GM19193 (cell line): ENCODE measurements around the gene HMGN4.

Experiments used
- POLR2A ChIP-seq: IDR thresholded peaks from 4 replicates; pipeline ENCODE4 v1.6.1; 2011; ENCODE audit not compliant: insufficient read depth, insufficient read length; ENCODE audit errors: extremely low read depth

HMGN4 gene

GRCh38 chr6:26519359-26519758, 18.8 kb upstream of the HMGN4 start:
- no peak for TF ChIP-seq POLR2A

GRCh38 chr6:26520237-26520849, 17.8 kb upstream of the HMGN4 start:
- no peak for TF ChIP-seq POLR2A

DNA sequence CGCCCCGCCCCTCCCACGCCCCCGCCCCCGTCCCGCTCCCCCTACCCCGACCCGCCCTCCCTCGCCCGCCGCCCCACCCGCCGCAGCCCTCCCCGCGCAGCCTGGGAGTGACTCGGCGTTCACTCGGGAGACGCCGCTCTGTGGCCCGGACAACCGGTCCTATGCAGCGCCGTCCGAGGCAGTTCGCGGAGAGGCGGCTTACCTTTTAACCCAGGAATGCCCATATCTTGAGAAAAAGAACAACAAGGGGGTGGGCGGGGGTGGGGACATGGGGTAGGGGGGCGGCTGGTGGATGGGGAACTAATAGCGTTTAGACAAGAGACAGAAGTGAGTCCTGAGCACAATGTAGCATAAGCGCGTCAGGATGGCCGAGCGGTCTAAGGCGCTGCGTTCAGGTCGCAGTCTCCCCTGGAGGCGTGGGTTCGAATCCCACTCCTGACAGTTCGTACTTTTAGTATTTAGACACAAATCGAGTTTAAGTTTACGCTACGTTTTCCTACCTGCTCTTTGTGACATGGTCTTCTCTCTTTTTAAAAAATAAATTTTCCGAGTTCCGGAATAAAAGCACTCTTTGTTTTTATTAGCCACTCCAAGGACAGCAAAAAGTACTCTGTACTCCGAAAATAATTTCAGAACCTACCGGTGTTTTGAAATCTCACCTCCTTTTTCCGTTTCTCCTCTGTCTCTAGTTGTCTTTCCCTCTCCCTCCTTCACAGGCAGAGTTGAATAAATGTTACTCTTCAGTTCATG, 17.1 kb upstream of the HMGN4 start:
- peak; percentile 51 for TF ChIP-seq POLR2A

DNA sequence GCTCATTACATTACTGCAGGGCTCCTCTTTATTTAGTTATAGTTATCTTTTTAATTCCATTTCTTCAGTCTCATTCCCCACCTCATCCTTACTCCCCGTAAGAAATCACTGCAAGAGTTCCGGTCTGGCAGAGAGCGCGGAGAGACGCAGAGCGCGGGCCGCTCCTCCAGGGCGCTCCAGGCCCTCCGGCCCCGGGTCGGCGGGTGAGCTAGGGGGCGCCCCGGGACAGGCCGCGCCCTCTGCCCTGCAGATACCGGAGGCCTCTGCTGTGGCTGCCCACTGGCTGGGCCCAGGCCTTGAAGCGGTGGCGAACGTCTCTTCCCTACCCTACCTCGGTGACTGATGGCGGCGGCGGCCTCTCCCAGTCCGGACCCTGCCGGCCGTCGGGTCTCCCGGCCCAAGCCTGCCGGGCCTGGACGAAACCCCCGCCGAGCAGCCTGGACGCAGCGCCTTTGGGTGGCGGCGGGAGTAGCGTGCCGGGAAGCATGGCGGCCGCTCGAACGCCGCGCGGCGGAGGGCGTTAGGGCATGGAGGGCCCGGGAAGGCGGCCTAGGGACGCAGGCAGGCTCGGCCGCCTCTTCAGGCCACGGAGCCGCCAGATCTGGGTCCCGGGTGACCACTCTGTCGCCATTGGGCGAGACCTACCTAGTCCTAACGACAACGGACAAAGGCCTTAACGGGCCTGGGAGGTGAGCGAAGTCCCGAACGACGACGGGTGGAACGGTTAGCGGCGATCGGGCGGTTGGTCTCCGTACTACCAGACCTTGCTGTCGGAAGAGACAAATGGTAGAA, 16.4 kb upstream of the HMGN4 start:
- peak; percentile 77 for TF ChIP-seq POLR2A

GRCh38 chr6:26524722-26525370, 13.3 kb upstream of the HMGN4 start:
- TF ChIP-seq POLR2A, result no peak

DNA sequence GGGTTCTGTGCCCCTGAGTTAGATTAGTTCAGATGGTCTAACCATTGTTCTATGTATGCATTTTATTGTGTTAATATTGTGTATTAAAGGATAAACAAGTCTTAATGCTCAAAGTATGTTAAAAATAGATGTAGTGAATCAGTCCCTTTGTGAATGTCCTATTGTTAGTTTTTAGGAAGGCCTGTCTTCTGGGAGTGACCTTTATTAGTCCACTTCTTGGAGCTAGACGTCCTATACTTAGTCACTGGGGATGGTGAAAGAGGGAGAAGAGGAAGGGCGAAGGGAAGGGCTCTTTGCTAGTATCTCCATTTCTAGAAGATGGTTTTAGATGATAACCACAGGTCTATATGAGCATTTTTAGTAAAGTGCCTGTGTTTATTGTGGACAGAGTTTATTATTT, 12.3 kb upstream of the HMGN4 start:
- TF ChIP-seq POLR2A, result no peak

GRCh38 chr6:26526928-26527327, 11.2 kb upstream of the HMGN4 start:
- no peak for TF ChIP-seq POLR2A

DNA sequence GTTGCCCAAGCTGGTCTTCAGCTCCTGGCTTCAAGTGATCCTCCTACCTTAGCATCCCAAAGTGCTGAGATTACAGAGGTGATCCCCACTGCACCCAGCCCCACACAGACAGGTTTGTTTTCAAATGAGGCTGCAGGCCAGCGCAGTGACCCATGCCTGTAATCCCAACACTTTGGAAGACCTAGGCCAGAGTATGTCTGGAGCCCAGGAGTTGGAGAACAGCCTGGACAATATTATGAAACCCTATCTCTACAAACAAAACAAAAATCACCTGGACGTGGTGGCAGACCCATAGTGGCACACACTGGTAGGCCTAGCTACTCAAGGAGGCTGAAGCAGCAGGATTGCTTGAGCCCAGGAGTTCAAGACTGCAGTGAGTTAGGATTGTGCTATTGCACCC, 8.0 kb upstream of the HMGN4 start:
- no peak for TF ChIP-seq POLR2A

GRCh38 chr6:26531897-26532296, 6.3 kb upstream of the HMGN4 start:
- no peak for TF ChIP-seq POLR2A

DNA sequence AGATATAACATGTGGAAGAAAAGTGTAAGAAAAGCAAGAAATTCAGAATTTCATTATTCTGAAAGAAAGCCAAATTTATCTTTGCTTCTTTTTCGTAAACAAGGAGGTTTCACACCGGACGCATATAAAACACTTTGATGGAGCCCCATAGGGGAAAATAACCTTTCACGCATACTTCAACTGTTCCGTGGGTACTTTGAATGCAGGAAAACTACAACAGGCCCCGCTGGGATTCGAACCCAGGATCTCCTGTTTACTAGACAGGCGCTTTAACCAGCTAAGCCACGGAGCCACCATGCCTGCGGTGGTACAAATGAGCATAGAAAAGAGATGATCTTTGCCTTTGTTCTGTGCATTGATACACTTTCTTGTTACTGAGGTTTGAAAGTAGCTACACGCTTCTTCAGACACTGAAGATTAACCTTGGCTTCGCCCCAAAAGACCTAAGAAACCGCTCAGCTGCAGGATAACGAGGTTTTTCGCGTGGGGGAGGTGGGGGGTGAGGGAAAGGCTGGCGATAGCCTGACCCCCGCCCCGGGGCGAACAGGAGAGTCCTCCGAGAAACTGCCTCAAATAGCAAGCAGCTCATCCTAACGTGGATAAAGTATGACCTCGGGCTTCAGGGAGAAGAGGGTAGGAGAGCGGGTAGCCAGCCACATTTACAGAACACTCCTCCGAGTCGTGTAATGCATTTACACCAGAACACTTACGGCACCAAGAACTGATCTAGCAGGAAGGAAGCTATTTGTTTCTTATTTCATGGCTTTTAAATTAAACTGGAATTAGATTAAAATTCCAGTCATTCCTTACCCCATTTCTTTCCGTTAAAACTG, 5.3 kb upstream of the HMGN4 start:
- TF ChIP-seq POLR2A, result no peak

DNA sequence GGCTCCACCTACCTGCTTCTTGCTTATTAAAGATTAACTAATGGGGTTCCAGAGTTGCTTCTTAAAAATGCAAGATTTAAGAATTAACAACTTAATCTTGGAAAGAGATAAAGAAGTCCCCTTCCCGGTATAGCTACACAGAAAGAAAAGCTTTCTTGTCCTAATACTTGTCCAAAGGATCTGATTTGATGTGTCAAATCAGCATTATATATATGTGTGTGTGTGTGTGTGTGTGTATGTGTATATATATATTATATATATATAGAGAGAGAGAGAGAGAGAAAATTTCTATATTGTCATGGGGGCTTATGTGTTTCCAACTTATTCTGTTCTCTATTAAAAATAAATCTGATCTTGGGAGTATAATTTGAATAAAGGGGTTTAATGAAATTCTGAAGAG, 4.6 kb upstream of the HMGN4 start:
- no peak for TF ChIP-seq POLR2A

- TF ChIP-seq POLR2A, result no peak
These were observed 3.3 kb upstream of the HMGN4 start for GRCh38 chr6:26534681-26535465.

- no peak for TF ChIP-seq POLR2A
These were observed 1.5 kb upstream of the HMGN4 start for GRCh38 chr6:26536571-26537159.
